Ramos (cell line): ENCODE data around the gene NKRF.
"Not testable (repeated sequence)": the region's sequence is repeated elsewhere in the genome, so short reads cannot be mapped to it uniquely, and the experiment has no call there.

ENCODE experiments used
- in situ Hi-C: fragments of 300-500 bp; cut with MboI; formaldehyde crosslinking; loops from one replicate; pipeline ENCODE4 v1.14.3; 2022; ENCODE audit warnings: low sequenced_read_pairs; ENCODE audit not compliant: unreplicated experiment

Gene NKRF

GRCh38 chrX:119606280-119607017 is at the start of gene NKRF:
Gene NKRF (minus strand): TSS chrX:119606424.
- in situ Hi-C loops = no loop called here

GRCh38 chrX:119655125-119655524 is 48.9 kb upstream of the NKRF start:
- in situ Hi-C loops = no loop called here

DNA sequence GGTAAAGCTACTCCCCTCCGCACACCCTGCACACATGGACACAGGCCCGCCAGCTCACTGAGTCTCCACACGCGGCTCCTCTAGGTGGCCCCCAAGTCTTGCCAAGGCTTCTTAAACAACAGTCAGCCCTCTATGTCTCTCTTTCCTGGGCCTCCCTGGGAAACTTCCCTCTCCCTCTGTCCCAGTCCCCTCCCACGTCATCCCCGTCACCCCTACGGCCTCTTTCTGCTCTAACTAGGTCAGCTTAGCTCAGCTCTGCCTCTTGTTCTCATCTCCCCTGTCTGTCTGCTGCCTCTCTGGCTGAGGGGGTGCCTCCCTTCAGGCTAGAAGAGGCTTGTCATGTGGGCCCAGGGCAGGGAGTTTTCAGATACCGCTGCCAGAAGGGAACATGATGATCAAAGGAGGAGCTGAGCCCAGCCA is 47.9 kb upstream of the NKRF start:
- in situ Hi-C loops = no loop called here

DNA sequence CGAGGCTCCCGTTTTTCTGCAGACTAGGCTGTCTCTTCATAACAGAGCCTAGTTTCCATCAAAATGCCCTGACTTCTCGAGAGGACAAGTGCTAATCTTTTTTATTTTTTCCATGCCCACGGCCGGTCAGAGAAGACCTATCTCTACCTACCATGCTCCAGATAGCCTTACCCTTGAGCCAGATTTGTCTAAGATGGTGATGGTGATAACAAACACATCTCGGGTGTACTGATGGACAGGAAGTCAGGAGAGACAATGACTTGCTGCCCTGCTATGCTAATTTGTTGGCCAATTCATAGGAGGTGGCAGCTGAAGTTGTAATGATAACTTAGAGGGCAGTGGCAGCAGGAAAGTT is 42.2 kb upstream of the NKRF start:
- in situ Hi-C loops = no loop called here

GRCh38 chrX:119647552-119648420 is 41.6 kb upstream of the NKRF start:
- in situ Hi-C loops = no loop called here

- in situ Hi-C loops = no loop called here
These were observed 40.9 kb upstream of the NKRF start for GRCh38 chrX:119647089-119647488.

DNA sequence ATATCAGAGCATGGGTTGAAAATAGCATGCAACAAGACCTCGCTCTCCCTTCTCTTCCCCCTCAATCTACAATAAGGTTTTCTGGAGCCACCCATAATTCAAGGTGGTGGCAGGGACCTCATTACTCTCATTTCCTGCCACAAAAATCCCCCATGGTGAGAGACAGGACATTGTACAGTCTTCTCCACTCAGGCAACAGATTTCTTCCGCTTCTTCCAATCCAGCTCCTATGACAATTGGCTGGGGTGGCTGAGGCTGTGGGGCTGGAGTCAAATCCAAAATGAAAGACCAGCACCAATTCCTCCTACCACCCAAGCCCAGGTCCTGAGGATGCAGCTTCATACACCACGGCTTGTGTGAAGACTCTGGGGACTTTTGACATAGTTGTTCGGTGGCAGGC is 40.3 kb upstream of the NKRF start:
- in situ Hi-C loops = no loop called here

GRCh38 chrX:119643696-119644095 is 37.5 kb upstream of the NKRF start:
- in situ Hi-C loops = no loop called here

GRCh38 chrX:119640731-119641170 is 34.5 kb upstream of the NKRF start:
- in situ Hi-C loops = no loop called here

GRCh38 chrX:119638725-119639471 is 32.7 kb upstream of the NKRF start:
- in situ Hi-C loops = no loop called here

GRCh38 chrX:119637421-119637820 is 31.2 kb upstream of the NKRF start:
- in situ Hi-C loops = not testable (repeated sequence)

GRCh38 chrX:119636419-119636818 is 30.2 kb upstream of the NKRF start:
- in situ Hi-C loops = no loop called here

DNA sequence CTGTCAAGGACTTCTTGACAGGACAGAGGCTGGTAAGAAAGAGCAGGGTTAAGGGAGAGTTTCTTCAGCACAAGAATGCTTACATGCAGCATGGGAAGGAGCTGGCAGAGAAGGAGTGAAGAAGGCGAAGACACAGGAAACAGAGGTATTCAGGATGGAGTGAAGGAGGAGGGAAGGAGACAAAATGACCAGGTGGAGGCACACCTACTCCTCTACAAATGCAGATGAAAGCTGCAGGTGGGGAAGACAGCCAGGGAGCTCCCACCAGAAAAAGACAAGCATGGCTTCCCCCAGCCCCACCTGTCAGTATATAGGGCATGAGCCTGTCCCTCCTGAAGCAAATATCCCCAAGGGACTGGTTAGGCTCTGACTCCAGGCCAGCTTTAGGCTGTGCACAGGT is 29.6 kb upstream of the NKRF start:
- in situ Hi-C loops = no loop called here

GRCh38 chrX:119635179-119635578 is 29.0 kb upstream of the NKRF start:
- in situ Hi-C loops = no loop called here

DNA sequence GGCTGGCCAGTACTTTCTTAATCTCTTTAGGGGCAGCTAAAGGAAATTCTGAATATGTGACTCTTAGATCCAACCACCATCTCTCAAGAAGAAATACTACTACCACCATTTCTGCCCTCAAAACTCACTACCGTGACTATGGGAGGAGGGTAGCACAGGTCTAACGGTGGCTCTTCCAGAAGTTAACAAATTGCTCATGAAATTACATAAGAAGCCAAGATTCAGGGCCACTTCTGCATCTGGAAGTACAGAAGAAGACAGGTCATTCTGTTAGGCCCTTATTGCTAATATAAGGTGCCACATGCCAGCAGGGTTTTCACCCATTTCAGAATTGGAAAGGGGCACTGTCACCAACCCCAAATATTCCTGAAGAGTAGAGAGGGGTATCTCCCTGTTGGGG is 19.6 kb upstream of the NKRF start:
- in situ Hi-C loops = no loop called here

- in situ Hi-C loops = no loop called here
These were observed 18.9 kb upstream of the NKRF start for GRCh38 chrX:119624951-119625668.

GRCh38 chrX:119624417-119624816 is 18.2 kb upstream of the NKRF start:
- in situ Hi-C loops = no loop called here

- in situ Hi-C loops = no loop called here
These were observed 16.4 kb upstream of the NKRF start for GRCh38 chrX:119622356-119623232.

DNA sequence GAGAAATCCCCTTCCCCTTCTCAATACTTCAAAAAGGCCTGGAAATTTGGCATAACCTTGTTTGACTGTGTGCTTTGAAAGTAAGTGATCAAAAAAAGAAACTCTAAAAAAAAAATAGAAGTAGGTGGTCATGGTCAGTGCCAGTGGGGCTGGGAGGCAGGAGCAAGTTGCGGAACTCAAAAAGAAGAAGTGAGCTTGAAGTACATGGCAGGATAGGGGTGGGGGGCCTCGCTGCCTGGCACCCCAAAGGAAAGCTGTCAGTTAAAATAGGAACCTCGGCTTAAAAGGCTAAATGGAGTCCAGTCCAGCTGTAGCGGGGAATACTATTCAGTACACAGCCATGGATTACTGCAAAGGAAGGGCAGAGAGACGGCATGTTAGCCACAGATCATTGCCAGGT is 12.2 kb upstream of the NKRF start:
- in situ Hi-C loops = loop anchor here (10.0 kb wide), 1 partner anchor 116 kb away; no protein-coding TSS in a partner anchor
